ENCODE results near the gene CRKL.

Gene CRKL

GRCh38 chr22:20997536-20998257 is 80.5 kb downstream of the CRKL start:
- no peak for DNase-seq

DNA sequence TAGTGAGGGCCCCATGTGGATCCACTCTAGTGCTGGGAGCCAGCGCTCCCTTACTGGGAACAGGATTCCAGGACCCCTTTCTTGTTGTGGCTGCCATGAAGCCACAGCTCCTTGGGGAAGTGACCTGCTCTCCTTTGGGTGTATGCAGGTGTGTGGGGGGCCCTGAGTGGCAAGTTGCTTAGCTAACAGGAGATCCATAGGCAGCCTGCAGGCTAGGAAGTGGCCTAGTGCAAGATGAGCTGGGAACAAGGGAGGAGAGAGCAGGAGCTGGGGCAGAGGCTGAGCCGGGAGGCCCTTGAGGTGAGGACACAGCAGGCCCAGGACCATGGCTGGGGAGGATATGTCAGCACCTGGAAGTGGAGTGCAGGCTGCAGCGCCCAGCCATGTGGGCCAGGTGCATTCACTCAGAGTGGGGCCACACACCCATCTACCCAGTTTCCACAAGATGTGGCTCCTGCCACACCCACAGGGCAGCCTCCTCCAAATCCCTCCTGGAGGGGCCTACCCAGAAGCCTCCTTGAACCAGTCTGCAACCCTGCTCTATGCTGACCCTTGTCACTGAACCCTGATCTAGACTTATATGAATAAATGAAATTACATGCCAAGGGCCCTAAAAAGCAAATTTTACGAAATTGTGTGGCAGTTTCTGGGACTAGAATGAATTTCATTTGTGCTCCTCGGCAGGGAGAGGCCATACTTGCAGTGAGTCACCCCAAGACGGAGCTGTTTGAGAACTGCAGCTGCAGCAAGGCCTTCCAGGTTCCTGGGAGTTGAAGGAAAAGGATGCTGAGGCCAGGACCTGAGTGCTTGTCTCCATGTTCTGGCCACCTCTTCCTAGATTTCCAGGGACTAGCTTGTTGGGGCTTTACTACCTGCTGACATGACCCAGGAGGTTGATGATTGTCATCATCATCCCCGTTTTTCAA is 81.5 kb downstream of the CRKL start:
- DNase-seq, result no peak

GRCh38 chr22:20999350-21000206 is 82.4 kb downstream of the CRKL start:
- DNase-seq, result no peak

DNA sequence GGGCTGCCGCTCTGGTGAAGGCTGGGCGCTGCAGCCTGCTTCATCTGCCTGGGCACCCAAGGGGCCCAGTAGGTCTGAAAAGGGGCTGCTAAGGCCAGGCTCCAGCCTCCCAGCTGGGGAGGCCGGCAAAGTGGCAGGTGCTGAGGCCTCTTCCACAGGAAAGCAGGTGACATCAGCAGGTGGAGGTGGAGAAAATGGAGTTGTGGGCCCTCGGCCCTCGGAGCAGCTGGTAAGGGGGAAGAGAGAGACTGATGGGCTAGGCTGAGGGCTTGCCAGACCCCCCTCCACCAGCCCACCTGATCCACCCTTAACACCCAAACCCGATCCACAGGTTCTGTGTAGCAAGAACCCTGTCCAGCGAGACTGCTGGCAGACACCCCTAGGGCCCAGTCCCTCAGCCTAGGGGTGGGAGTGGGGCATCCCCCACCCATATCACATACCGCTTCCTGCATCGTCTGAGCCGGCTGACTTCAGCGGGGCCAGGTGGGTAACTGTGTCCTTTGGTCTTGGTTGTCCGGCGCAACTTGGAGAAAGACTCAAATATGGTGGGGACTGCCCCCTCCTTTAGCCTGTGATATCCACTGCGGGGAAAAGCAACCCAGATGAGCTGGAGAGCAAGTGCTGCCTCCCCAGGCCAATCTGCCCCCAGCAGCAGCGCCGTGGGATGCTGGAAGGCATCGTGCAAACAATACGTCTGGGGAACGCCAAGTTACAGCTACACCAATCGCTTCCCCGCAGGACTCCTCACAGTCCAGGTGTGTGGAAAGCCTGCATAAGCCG is 83.2 kb downstream of the CRKL start:
- DNase-seq, result no peak

DNA sequence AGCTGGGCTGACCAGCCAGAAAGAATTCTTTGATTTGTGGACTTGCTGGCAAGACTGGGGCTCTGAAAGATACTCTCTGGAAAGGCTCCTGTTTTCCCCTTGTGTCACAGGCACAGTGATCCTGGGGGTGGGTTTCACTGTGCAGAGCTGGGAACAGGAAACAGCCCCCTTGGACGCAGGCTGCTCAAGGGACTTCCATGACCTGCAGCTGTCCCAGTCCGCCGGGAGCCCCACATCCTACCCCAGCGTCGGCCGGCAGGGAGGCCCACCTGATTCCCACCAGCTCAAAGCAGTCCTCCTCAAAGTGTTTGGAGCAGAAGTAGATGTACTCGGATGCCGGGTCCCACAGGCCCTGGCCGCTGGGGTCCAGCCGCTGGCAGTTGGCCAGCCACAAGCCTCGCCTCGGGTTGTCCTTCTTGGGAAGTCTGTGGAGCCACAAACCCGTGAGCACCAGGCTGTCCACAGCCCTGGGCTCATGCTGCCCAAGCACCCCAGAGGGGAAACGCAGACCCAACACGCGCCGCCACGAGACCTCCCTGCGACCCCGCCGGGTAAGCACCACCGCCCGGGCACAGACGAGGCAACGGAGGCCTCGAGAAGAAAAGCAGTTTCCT is 83.9 kb downstream of the CRKL start:
- no peak for DNase-seq

DNA sequence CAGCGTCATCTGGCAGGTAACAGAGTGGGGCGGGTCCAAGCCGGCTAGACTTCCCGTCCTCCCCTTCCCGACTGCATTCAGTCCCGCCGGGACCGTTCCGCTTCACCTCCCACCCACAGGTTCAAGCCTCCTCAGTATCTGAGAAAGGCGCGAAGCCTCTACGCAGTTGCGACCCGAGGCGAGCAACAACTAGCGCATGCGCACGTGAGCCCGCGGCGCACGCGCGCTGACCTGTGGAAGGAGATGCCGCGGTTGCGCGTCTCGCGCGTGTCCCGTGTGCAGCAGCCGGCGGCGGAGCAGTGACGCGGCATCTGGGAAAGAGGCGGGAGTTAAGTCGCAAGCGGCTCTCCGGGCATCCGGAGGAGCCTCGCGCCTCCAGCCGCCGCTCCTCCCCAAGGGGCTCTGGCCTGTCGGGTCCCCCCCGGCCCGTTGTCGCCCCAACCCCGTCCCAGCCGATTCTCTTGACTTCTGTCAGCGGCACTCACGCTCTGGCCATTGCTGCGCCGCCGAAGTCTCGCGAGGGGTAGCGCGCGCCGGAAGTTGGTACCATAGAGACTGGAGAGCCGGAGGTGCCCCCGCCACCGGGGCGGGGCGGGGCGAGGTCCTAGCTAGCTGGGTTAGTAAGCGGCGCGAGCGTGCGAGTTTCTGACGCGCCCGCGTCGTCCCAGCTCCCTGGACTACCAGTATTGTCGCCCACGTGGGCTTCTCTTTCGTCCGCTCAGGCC is 84.6 kb downstream of the CRKL start, which contains the start of gene THAP7:
THAP7 (minus strand) TSS at position 518 of the 725 bp plus-strand sequence; CDS start at position 311, 207 bp downstream.
- DNase-seq, result peak; percentile 100
